GM23338 (cell line): ENCODE measurements around the gene LRRC57. TPM values are rescaled to one million over a fixed set of nuclear protein-coding genes. Genes with fewer than 3 reads are reported as not detected.

ENCODE experiments used
- ATAC-seq: fragments of 200-7000 bp; cut with Tn5 transposase; 3 replicates; pipeline ENCODE4 v1.9.1; 2020
- DNase-seq: peaks from one replicate; pipeline ENCODE4 v3.0.0-alpha.2; 2015; ENCODE audit warnings: low spot score
- H2AFZ ChIP-seq: fragments of 200-600 bp; sonication (generic); 2 replicates; pipeline ENCODE4 v1.8.0; 2016; ENCODE audit warnings: antibody characterized with exemption, mild to moderate bottlenecking, moderate library complexity
- H3F3A ChIP-seq: fragments of 200-600 bp; sonication (generic); replicated peaks from 2 replicates; pipeline ENCODE4 v1.8.0; 2017; ENCODE audit warnings: antibody characterized with exemption, mixed run types, low read depth
- H3K27ac ChIP-seq: fragments of 200-600 bp; sonication (generic); 2 replicates; pipeline ENCODE4 v1.6.1; 2016; ENCODE audit warnings: low read depth
- H3K27me3 ChIP-seq: fragments of 200-600 bp; sonication (generic); 2 replicates; pipeline ENCODE4 v1.8.0; 2016; ENCODE audit warnings: mild to moderate bottlenecking, mixed run types, moderate library complexity; ENCODE audit not compliant: insufficient read depth
- H3K36me3 ChIP-seq: fragments of 200-600 bp; sonication (generic); 2 replicates; pipeline ENCODE4 v1.8.0; 2016; ENCODE audit warnings: mild to moderate bottlenecking; ENCODE audit not compliant: insufficient read depth
- H3K4me1 ChIP-seq: fragments of 200-600 bp; sonication (generic); 2 replicates; pipeline ENCODE4 v1.8.0; 2016; ENCODE audit warnings: mild to moderate bottlenecking, moderate library complexity; ENCODE audit not compliant: insufficient read depth
- H3K4me2 ChIP-seq: fragments of 200-600 bp; sonication (generic); 2 replicates; pipeline ENCODE4 v1.7.1; 2017; ENCODE audit warnings: mixed run types
- H3K4me3 ChIP-seq: fragments of 200-600 bp; sonication (generic); 2 replicates; pipeline ENCODE4 v1.6.1; 2016; ENCODE audit warnings: mixed run types
- H3K79me2 ChIP-seq: fragments of 200-600 bp; sonication (generic); replicated peaks from 2 replicates; pipeline ENCODE4 v1.8.0; 2017; ENCODE audit warnings: mild to moderate bottlenecking; ENCODE audit not compliant: insufficient read depth
- H3K9me2 ChIP-seq: fragments of 200-600 bp; sonication (generic); 2 replicates; pipeline ENCODE4 v1.8.0; 2017; ENCODE audit not compliant: insufficient read depth
- H4K20me1 ChIP-seq: fragments of 200-600 bp; sonication (generic); replicated peaks from 2 replicates; pipeline ENCODE4 v1.8.0; 2017; ENCODE audit warnings: mild to moderate bottlenecking; ENCODE audit not compliant: insufficient read depth
- H3K27ac Mint-ChIP-seq: 2 replicates; pipeline ENCODE4 v1.8.0; 2020; ENCODE audit warnings: inconsistent platforms, mild to moderate bottlenecking, moderate library complexity, mixed read lengths
- H3K27me3 Mint-ChIP-seq: 3 replicates; pipeline ENCODE4 v1.8.0; 2022; ENCODE audit warnings: low read depth, mild to moderate bottlenecking, moderate library complexity, mixed read lengths, inconsistent platforms; ENCODE audit not compliant: insufficient read depth, poor library complexity
- H3K36me3 Mint-ChIP-seq: 3 replicates; pipeline ENCODE4 v1.8.0; 2021; ENCODE audit warnings: low read depth, mild to moderate bottlenecking, inconsistent platforms, moderate library complexity, mixed read lengths
- H3K4me1 Mint-ChIP-seq: 3 replicates; pipeline ENCODE4 v1.8.0; 2020; ENCODE audit warnings: mild to moderate bottlenecking, inconsistent platforms, mixed read lengths
- H3K4me3 Mint-ChIP-seq: 3 replicates; pipeline ENCODE4 v1.8.0; 2021; ENCODE audit warnings: moderate library complexity, mild to moderate bottlenecking, inconsistent platforms, mixed read lengths
- H3K9me3 Mint-ChIP-seq: 3 replicates; pipeline ENCODE4 v1.8.0; 2020; ENCODE audit warnings: moderate library complexity, mild to moderate bottlenecking, inconsistent platforms, mixed read lengths
- CREB1 ChIP-seq: fragments of 250-450 bp; sonication (Bioruptor Pico); IDR thresholded peaks from 2 replicates; pipeline ENCODE4 v1.5.0; 2020; ENCODE audit warnings: low read depth, mild to moderate bottlenecking, moderate library complexity
- EZH2 ChIP-seq: fragments of 200-600 bp; sonication (generic); IDR thresholded peaks from one replicate; pipeline ENCODE4 v1.8.0; 2017; ENCODE audit warnings: antibody characterized with exemption, mild to moderate bottlenecking, low read depth; ENCODE audit not compliant: unreplicated experiment
- EZH2phosphoT487 ChIP-seq: fragments of 200-600 bp; sonication (generic); IDR thresholded peaks from one replicate; pipeline ENCODE4 v1.8.1; 2018; ENCODE audit warnings: antibody characterized with exemption; ENCODE audit not compliant: unreplicated experiment
- JUNB ChIP-seq: IDR thresholded peaks from one replicate; pipeline ENCODE4 v1.6.1; 2016; ENCODE audit warnings: antibody characterized with exemption; ENCODE audit not compliant: unreplicated experiment
- NANOG ChIP-seq: IDR thresholded peaks from 2 replicates; pipeline ENCODE4 v1.6.1; 2016; ENCODE audit warnings: antibody characterized with exemption, borderline replicate concordance
- POLR2AphosphoS5 ChIP-seq: IDR thresholded peaks from 2 replicates; pipeline ENCODE4 v1.6.1; 2016; ENCODE audit warnings: antibody characterized with exemption, low read depth
- STAT1 ChIP-seq: IDR thresholded peaks from one replicate; pipeline ENCODE4 v1.6.1; 2016; ENCODE audit warnings: antibody characterized with exemption; ENCODE audit not compliant: unreplicated experiment
- ZNF114 ChIP-seq: fragments of 250-450 bp; sonication (Bioruptor Pico); IDR thresholded peaks from 2 replicates; pipeline ENCODE4 v1.5.0; 2020; ENCODE audit warnings: mild to moderate bottlenecking, moderate library complexity
- ZNF331 ChIP-seq: fragments of 250-450 bp; sonication (Bioruptor Pico); IDR thresholded peaks from 2 replicates; pipeline ENCODE4 v1.5.0; 2020; ENCODE audit warnings: low read depth, mild to moderate bottlenecking, moderate library complexity
- polyA plus RNA-seq: library from polyadenylated mRNA; unstranded; fragments of >200 nt; fragmentation: Nextera tagmentation; extraction: Ambion mirVana; gene quantifications from 2 replicates; pipeline ENCODE4 v1.2.1, GENCODE V29; 2016
- total RNA-seq: library from RNA; depleted of rRNA; stranded (reverse); fragments of >200 nt; shearing (Covaris generic); gene quantifications from 2 replicates; pipeline ENCODE4 v1.2.3, GENCODE V29; 2014
- TF ChIP-seq, protein P1 (sequence below): IDR thresholded peaks from 2 replicates; pipeline ENCODE4 v1.6.1; 2016; ENCODE audit warnings: antibody characterized with exemption
- TF ChIP-seq, protein P2 (sequence below): fragments of 250-450 bp; sonication (Bioruptor Pico); IDR thresholded peaks from 2 replicates; pipeline ENCODE4 v1.5.0; 2020; ENCODE audit warnings: mild to moderate bottlenecking, moderate library complexity
- TF ChIP-seq, protein P3 (sequence below): IDR thresholded peaks from one replicate; pipeline ENCODE4 v1.6.1; 2018; ENCODE audit warnings: antibody characterized with exemption; ENCODE audit not compliant: unreplicated experiment
- TF ChIP-seq, protein P4 (sequence below), 2 experiments: fragments of 200-600 bp in 1 of 2; sonication (generic) in 1 of 2; conservative IDR thresholded peaks; 2 replicates each; pipeline versions ENCODE4 v1.5.1 to v1.6.1; 2016 to 2017; ENCODE audit warnings: antibody characterized with exemption in 2 of 2, low read depth in 2 of 2, mild to moderate bottlenecking in 2 of 2, moderate library complexity in 1 of 2

Gene LRRC57
- total and polyA plus RNA-seq, 2 experiments from 2014 or later: 5.4 to 9.0 TPM

DNA sequence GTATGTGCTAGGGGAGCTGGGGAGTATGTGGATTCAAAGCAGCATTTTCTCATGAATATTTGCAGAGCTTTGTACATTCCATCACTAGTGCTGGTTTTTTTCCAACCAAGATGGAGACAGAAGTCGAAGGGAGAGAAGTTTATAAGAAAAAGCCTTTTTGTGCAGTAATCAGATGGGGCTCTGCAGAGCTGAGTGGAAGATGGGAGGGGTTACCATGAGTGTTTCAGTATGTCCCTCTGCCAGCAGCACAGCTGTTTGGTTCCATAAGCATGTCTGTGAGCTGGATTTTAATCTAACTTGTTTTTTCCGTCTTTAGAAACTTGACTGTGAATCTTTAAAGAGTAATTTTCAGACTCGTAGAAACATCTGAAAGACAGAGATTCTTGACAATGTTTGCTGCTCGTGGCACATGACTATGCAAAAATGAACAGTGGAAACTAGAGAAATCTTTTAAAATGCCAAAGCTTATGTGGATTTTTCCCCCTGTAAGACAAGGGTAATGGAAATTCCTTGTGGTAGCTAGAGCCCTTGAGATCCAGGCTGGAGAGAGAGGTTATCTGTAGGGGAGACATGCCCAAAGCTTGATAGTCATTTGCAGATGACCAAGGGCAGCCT lies 47.1 kb upstream of the LRRC57 start:
- TF ChIP-seq, protein P1, sequence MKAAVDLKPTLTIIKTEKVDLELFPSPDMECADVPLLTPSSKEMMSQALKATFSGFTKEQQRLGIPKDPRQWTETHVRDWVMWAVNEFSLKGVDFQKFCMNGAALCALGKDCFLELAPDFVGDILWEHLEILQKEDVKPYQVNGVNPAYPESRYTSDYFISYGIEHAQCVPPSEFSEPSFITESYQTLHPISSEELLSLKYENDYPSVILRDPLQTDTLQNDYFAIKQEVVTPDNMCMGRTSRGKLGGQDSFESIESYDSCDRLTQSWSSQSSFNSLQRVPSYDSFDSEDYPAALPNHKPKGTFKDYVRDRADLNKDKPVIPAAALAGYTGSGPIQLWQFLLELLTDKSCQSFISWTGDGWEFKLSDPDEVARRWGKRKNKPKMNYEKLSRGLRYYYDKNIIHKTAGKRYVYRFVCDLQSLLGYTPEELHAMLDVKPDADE: no peak
- TF ChIP-seq STAT1 (no peak), CREB1 (CRISPR knock-in tag) (no peak), POLR2AphosphoS5 (no peak), ZNF331 (no peak), JUNB (no peak), EZH2 (no peak), EZH2phosphoT487 (no peak), NANOG (no peak), ZNF114 (no peak)
- TF ChIP-seq, protein P2, sequence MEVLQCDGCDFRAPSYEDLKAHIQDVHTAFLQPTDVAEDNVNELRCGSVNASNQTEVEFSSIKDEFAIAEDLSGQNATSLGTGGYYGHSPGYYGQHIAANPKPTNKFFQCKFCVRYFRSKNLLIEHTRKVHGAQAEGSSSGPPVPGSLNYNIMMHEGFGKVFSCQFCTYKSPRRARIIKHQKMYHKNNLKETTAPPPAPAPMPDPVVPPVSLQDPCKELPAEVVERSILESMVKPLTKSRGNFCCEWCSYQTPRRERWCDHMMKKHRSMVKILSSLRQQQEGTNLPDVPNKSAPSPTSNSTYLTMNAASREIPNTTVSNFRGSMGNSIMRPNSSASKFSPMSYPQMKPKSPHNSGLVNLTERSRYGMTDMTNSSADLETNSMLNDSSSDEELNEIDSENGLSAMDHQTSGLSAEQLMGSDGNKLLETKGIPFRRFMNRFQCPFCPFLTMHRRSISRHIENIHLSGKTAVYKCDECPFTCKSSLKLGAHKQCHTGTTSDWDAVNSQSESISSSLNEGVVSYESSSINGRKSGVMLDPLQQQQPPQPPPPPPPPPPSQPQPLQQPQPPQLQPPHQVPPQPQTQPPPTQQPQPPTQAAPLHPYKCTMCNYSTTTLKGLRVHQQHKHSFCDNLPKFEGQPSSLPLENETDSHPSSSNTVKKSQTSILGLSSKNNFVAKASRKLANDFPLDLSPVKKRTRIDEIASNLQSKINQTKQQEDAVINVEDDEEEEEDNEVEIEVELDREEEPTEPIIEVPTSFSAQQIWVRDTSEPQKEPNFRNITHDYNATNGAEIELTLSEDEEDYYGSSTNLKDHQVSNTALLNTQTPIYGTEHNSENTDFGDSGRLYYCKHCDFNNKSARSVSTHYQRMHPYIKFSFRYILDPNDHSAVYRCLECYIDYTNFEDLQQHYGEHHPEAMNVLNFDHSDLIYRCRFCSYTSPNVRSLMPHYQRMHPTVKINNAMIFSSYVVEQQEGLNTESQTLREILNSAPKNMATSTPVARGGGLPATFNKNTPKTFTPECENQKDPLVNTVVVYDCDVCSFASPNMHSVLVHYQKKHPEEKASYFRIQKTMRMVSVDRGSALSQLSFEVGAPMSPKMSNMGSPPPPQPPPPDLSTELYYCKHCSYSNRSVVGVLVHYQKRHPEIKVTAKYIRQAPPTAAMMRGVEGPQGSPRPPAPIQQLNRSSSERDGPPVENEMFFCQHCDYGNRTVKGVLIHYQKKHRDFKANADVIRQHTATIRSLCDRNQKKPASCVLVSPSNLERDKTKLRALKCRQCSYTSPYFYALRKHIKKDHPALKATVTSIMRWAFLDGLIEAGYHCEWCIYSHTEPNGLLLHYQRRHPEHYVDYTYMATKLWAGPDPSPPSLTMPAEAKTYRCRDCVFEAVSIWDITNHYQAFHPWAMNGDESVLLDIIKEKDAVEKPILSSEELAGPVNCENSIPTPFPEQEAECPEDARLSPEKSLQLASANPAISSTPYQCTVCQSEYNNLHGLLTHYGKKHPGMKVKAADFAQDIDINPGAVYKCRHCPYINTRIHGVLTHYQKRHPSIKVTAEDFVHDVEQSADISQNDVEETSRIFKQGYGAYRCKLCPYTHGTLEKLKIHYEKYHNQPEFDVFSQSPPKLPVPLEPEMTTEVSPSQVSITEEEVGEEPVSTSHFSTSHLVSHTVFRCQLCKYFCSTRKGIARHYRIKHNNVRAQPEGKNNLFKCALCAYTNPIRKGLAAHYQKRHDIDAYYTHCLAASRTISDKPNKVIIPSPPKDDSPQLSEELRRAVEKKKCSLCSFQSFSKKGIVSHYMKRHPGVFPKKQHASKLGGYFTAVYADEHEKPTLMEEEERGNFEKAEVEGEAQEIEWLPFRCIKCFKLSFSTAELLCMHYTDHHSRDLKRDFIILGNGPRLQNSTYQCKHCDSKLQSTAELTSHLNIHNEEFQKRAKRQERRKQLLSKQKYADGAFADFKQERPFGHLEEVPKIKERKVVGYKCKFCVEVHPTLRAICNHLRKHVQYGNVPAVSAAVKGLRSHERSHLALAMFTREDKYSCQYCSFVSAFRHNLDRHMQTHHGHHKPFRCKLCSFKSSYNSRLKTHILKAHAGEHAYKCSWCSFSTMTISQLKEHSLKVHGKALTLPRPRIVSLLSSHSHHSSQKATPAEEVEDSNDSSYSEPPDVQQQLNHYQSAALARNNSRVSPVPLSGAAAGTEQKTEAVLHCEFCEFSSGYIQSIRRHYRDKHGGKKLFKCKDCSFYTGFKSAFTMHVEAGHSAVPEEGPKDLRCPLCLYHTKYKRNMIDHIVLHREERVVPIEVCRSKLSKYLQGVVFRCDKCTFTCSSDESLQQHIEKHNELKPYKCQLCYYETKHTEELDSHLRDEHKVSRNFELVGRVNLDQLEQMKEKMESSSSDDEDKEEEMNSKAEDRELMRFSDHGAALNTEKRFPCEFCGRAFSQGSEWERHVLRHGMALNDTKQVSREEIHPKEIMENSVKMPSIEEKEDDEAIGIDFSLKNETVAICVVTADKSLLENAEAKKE: no peak
- TF ChIP-seq, protein P3, sequence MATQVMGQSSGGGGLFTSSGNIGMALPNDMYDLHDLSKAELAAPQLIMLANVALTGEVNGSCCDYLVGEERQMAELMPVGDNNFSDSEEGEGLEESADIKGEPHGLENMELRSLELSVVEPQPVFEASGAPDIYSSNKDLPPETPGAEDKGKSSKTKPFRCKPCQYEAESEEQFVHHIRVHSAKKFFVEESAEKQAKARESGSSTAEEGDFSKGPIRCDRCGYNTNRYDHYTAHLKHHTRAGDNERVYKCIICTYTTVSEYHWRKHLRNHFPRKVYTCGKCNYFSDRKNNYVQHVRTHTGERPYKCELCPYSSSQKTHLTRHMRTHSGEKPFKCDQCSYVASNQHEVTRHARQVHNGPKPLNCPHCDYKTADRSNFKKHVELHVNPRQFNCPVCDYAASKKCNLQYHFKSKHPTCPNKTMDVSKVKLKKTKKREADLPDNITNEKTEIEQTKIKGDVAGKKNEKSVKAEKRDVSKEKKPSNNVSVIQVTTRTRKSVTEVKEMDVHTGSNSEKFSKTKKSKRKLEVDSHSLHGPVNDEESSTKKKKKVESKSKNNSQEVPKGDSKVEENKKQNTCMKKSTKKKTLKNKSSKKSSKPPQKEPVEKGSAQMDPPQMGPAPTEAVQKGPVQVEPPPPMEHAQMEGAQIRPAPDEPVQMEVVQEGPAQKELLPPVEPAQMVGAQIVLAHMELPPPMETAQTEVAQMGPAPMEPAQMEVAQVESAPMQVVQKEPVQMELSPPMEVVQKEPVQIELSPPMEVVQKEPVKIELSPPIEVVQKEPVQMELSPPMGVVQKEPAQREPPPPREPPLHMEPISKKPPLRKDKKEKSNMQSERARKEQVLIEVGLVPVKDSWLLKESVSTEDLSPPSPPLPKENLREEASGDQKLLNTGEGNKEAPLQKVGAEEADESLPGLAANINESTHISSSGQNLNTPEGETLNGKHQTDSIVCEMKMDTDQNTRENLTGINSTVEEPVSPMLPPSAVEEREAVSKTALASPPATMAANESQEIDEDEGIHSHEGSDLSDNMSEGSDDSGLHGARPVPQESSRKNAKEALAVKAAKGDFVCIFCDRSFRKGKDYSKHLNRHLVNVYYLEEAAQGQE: no peak
- TF ChIP-seq, protein P4, sequence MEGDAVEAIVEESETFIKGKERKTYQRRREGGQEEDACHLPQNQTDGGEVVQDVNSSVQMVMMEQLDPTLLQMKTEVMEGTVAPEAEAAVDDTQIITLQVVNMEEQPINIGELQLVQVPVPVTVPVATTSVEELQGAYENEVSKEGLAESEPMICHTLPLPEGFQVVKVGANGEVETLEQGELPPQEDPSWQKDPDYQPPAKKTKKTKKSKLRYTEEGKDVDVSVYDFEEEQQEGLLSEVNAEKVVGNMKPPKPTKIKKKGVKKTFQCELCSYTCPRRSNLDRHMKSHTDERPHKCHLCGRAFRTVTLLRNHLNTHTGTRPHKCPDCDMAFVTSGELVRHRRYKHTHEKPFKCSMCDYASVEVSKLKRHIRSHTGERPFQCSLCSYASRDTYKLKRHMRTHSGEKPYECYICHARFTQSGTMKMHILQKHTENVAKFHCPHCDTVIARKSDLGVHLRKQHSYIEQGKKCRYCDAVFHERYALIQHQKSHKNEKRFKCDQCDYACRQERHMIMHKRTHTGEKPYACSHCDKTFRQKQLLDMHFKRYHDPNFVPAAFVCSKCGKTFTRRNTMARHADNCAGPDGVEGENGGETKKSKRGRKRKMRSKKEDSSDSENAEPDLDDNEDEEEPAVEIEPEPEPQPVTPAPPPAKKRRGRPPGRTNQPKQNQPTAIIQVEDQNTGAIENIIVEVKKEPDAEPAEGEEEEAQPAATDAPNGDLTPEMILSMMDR (conservative IDR thresholded peaks at IDR 0.05; ENCODE audit: low read depth in 2 of 2): no peak
- peak overlapping the region; percentile 56; the same call in 1 of the 2 replicates for H3K27ac ChIP-seq

More for the DNA sequence above, 47.1 kb upstream of the LRRC57 start:
- Histone ChIP-seq H3K36me3 (no peaks in the 10 kb centered on the region), H3K27me3 (no peaks in the 10 kb centered on the region), H2AFZ (no peak overlapping the region), H3K4me1 (no peaks in the 10 kb centered on the region; the same call in 1 of the 2 replicates), H4K20me1 (no peaks in the 10 kb centered on the region), H3K4me3 (no peak overlapping the region), H3K9me2 (no peaks in the 10 kb centered on the region), H3F3A (no peaks in the 10 kb centered on the region), H3K4me2 (no peak overlapping the region), H3K79me2 (no peaks in the 10 kb centered on the region)
- Mint-ChIP-seq H3K9me3 (peaks cover 5% of the 10 kb centered on the region; the same call in 2 of the 3 replicates), H3K4me1 (peaks cover 6% of the 10 kb centered on the region), H3K36me3 (peaks cover 4% of the 10 kb centered on the region), H3K4me3 (no peak overlapping the region), H3K27ac (no peak overlapping the region), H3K27me3 (no peaks in the 10 kb centered on the region)
- ATAC-seq (no peak), DNase-seq (no peak)
